Measurements from ENCODE around the gene SAFB. TPM values are rescaled to one million over a fixed set of nuclear protein-coding genes. Genes with fewer than 3 reads are reported as not detected.
A peak's percentile ranks its signal among the peaks of the same experiment; 100 is the strongest.

Gene SAFB
- total RNA-seq, 2 experiments from 2014 or later: 68.9 to 177 TPM

DNA sequence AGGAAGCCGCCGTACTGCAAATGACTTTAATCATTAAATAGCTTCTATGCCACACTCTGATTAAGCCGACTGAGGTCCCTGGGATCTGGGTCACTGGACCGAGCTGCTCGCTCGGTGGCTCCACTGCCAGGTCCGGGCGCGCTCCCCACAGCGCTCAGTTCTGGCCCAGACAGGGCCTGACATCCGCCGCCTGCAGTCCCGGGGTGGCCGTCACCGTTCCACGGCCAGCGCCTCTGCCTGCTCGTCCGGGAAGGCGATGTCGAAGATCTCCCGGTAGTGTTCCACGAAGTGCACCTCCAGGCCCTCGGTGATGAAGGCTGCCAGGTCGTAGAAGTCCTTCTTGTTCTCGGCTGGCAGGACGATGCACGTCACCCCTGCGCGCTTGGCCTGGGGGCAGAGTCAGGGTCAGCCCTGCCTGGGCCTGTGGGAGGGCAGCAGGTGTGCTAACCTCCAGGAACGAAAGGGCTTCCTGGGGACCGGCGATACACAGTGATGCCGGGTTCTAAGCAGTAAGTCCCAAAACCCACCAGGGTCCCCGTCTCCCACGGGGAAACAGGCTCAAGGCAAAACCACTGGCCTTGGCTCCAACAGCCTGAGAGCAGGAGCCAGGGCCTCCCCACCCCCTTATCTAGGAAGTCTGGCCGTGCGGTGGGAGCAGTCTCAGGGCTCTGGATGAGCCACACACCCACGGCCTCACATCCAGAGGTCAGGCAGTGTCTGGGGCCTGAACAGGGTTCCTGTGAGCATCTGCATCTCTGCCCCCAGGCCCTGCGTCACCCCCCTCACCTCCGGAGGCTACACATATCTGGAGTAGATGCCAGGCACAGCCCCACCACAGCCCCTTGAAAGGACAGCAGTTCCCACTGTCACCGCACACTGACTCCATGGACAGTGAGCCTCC lies 69.2 kb downstream of the SAFB start:
- Histone ChIP-seq H3K9me3 (ENCODE audit: low read length) (no peaks in the 10 kb centered on the region), H3K9me2 (ENCODE audit: insufficient read depth, low read length) (no peaks in the 10 kb centered on the region), H3K27ac (ENCODE audit: low read depth, low read length, poor library complexity, severe bottlenecking) (peak overlapping the region; percentile 73), H3K4me3 (ENCODE audit: low read depth, low read length, poor library complexity, severe bottlenecking) (peak overlapping the region; percentile 88), H3K4me2 (ENCODE audit: low read length) (peak overlapping the region; percentile 83), H3K36me3 (ENCODE audit: insufficient read depth, low read length) (peaks cover 69% of the 10 kb centered on the region), H3K79me2 (ENCODE audit: insufficient read depth, low read depth, low read length) (peaks cover 37% of the 10 kb centered on the region), H4K20me1 (ENCODE audit: insufficient read depth, low read length) (0 out of 2 replicates have a peak, but pooled peaks cover 6% of the 10 kb centered on the region), H3K4me1 (ENCODE audit: insufficient read depth, low read length, poor library complexity, severe bottlenecking) (peaks cover 10% of the 10 kb centered on the region), H2AFZ (ENCODE audit: low read length) (no peak overlapping the region)
- TF ChIP-seq, protein P1, sequence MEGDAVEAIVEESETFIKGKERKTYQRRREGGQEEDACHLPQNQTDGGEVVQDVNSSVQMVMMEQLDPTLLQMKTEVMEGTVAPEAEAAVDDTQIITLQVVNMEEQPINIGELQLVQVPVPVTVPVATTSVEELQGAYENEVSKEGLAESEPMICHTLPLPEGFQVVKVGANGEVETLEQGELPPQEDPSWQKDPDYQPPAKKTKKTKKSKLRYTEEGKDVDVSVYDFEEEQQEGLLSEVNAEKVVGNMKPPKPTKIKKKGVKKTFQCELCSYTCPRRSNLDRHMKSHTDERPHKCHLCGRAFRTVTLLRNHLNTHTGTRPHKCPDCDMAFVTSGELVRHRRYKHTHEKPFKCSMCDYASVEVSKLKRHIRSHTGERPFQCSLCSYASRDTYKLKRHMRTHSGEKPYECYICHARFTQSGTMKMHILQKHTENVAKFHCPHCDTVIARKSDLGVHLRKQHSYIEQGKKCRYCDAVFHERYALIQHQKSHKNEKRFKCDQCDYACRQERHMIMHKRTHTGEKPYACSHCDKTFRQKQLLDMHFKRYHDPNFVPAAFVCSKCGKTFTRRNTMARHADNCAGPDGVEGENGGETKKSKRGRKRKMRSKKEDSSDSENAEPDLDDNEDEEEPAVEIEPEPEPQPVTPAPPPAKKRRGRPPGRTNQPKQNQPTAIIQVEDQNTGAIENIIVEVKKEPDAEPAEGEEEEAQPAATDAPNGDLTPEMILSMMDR (conservative IDR thresholded peaks at IDR 0.05; ENCODE audit: low read length): no peak
- TF ChIP-seq EZH2phosphoT487 (IDR thresholded peaks at IDR 0.05; ENCODE audit: borderline replicate concordance, low read depth, low read length): no peak
- ChIA-PET CTCF (ENCODE audit: unreplicated experiment) (no interaction called here), POLR2A (interaction anchor here (0.6 kb wide), 1 partner anchor 100 kb away, joined by 3 read pairs; no protein-coding TSS in a partner anchor)
- DNase-seq (ENCODE audit: low spot score): peak; percentile 51
- intact Hi-C loops (cut with micrococcal nuclease; ENCODE audit: unreplicated experiment): loop anchor here (1.0 to 2.0 kb wide), 3 partner anchors 28 to 99 kb away; partner anchors contain the start of genes CATSPERD, DUS3L, LONP1 and SAFB
- no TSS peak for BruUV-seq (replicated peaks)

DNA sequence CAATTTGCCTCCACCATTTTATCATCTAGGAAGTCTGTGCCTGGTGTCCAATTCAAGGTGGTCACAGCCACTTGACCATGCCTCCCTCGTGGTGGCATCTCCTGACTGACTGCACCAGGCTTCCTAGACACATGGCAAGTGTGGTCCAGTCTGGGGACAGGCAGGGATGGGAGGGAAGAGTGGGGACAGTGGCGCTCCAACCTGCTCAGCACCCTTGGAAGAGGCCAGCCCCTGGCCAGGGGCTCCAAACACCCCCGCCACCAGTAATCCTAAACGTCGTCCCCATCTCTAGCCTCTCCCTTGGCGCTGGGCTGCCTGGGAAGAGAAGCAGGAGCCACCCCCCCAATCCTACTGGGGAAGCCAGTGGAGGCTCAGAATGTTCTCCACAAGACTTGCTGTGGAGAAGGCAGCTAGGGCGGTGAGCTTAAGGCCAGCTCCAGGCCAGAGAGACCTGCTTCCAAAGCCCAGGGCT lies 69.9 kb downstream of the SAFB start:
- Histone ChIP-seq H3K4me1 (ENCODE audit: insufficient read depth, low read length, poor library complexity, severe bottlenecking) (peaks cover 7% of the 10 kb centered on the region), H3K4me2 (ENCODE audit: low read length) (peak overlapping the region; percentile 83), H2AFZ (ENCODE audit: low read length) (no peak overlapping the region), H3K9me2 (ENCODE audit: insufficient read depth, low read length) (no peaks in the 10 kb centered on the region), H3K9me3 (ENCODE audit: low read length) (no peaks in the 10 kb centered on the region), H3K79me2 (ENCODE audit: insufficient read depth, low read depth, low read length) (peaks cover 37% of the 10 kb centered on the region), H3K4me3 (ENCODE audit: low read depth, low read length, poor library complexity, severe bottlenecking) (peak overlapping the region; percentile 88), H4K20me1 (ENCODE audit: insufficient read depth, low read length) (0 out of 2 replicates have a peak, but pooled peaks cover 6% of the 10 kb centered on the region), H3K27ac (ENCODE audit: low read depth, low read length, poor library complexity, severe bottlenecking) (peak overlapping the region; percentile 73), H3K36me3 (ENCODE audit: insufficient read depth, low read length) (peaks cover 75% of the 10 kb centered on the region)
- DNase-seq (ENCODE audit: low spot score): no peak
- ChIA-PET CTCF (ENCODE audit: unreplicated experiment) (no interaction called here), POLR2A (no interaction called here)
- intact Hi-C loops (cut with micrococcal nuclease; ENCODE audit: unreplicated experiment): no loop called here
- no TSS peak for BruUV-seq (replicated peaks)
- TF ChIP-seq EZH2phosphoT487 (IDR thresholded peaks at IDR 0.05; ENCODE audit: borderline replicate concordance, low read depth, low read length): no peak
- TF ChIP-seq, protein P1 (conservative IDR thresholded peaks at IDR 0.05; ENCODE audit: low read length): no peak

Data from OCI-LY7 (cell line).